ENCODE results near the gene MMEL1.
"Not testable (repeated sequence)": the region's sequence is repeated elsewhere in the genome, so short reads cannot be mapped to it uniquely, and the experiment has no call there.

- not testable (repeated sequence) for TF ChIP-seq CTCF (conservative IDR thresholded peaks at IDR 0.05); ZFX (IDR thresholded peaks at IDR 0.05)
Observed at GRCh38 chr1:2652926-2653571, 20.2 kb upstream of the MMEL1 start.

All from C4-2B (cell line).